Fibroblast of the aortic adventitia (primary cell): Measurements from ENCODE around the gene SLC2A13. TPM values are rescaled to one million over a fixed set of nuclear protein-coding genes. Genes with fewer than 3 reads are reported as not detected.

Experiments used
- DNase-seq: peaks from one replicate; pipeline ENCODE4 v3.0.0-alpha.2; 2010; ENCODE audit warnings: low read depth
- H3K4me3 ChIP-seq: 2 replicates; pipeline ENCODE4 v1.5.1; 2011; ENCODE audit warnings: low read depth, mild to moderate bottlenecking, control low read depth, low read length, moderate library complexity
- CTCF ChIP-seq: IDR thresholded peaks from 2 replicates; pipeline ENCODE4 v1.5.1; 2011; ENCODE audit warnings: mild to moderate bottlenecking, low read length, control low read depth, inconsistent platforms; ENCODE audit not compliant: insufficient read depth
- total RNA-seq: library from RNA; depleted of rRNA; stranded (reverse); fragments of >200 nt; gene quantifications from 2 replicates; pipeline ENCODE4 v1.2.3, GENCODE V29; 2012; ENCODE audit warnings: low replicate concordance

Gene SLC2A13
- total RNA-seq, 1 donor: 16.6 TPM

GRCh38 chr12:39966721-39967120 is 139.2 kb downstream of the SLC2A13 start:
- no peak for TF ChIP-seq CTCF
- DNase-seq: peak; percentile 4

GRCh38 chr12:39966256-39966655 is 139.6 kb downstream of the SLC2A13 start:
- TF ChIP-seq CTCF: no peak
- no peak overlapping the region for H3K4me3 ChIP-seq
- peak; percentile 4 for DNase-seq

More at GRCh38 chr12:39966721-39967120, 139.2 kb downstream of the SLC2A13 start:
- H3K4me3 ChIP-seq: no peak overlapping the region

GRCh38 chr12:39959467-39959866 is 146.4 kb downstream of the SLC2A13 start:
- TF ChIP-seq CTCF: no peak
- DNase-seq: no peak
- no peak overlapping the region for H3K4me3 ChIP-seq

GRCh38 chr12:39959031-39959430 is 146.8 kb downstream of the SLC2A13 start:
- no peak overlapping the region for H3K4me3 ChIP-seq
- DNase-seq: no peak
- TF ChIP-seq CTCF: no peak

- TF ChIP-seq CTCF: peak; percentile 15
- DNase-seq: no peak
Observed at GRCh38 chr12:39958377-39958776, 147.5 kb downstream of the SLC2A13 start.

GRCh38 chr12:39956725-39957124 is 149.2 kb downstream of the SLC2A13 start:
- DNase-seq: no peak
- H3K4me3 ChIP-seq: no peak overlapping the region
- TF ChIP-seq CTCF: no peak

More at GRCh38 chr12:39958377-39958776, 147.5 kb downstream of the SLC2A13 start:
- H3K4me3 ChIP-seq: no peak overlapping the region
